HG03108 (cell line): ENCODE data around the gene ENG.
"Not testable (repeated sequence)": the region's sequence is repeated elsewhere in the genome, so short reads cannot be mapped to it uniquely, and the experiment has no call there.

Experiments used
- ATAC-seq: cut with Tn5 transposase; IDR thresholded peaks from one replicate; pipeline ENCODE4 v1.9.1; 2021; ENCODE audit warnings: moderate library complexity; ENCODE audit not compliant: unreplicated experiment

ENG gene

DNA sequence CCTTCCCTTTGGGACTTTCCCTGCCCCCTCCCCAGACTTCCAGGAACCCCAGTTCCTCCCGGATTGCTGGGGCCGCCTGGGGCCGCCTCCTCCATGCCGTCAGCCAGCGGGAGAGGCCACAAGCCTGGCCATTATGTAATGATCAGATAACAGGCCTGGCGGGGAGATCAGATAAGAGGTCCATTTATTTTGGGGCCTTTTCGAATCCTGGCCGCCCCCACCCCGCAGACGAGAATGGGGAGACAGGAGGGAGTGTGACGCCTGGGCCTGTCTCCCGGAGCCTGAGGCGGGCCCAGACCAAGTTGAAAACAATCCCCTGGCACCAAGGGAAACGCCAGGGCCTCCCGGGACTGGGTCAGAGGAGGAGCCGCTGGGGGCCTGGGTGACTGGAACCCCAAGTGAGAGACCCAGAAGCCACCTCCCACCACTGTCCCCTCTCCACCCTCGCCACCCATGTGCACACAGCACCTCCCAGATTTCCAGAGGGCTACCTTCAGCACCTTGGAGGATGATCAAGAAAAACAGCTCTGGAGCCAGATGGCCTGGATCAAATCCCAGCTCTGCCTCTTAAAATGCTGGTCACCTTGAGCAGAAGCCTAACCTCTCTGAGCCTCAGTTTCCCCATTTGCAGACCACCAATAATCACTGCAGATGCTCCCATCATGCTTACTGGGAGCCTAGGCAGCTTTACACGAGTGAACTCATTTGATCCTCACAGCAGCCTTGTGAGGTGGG lies 7.8 kb downstream of the ENG start:
- ATAC-seq = no peak

GRCh38 chr9:127845619-127846018 lies 8.8 kb downstream of the ENG start:
- not testable (repeated sequence) for ATAC-seq

- no peak for ATAC-seq
These were observed 9.6 kb downstream of the ENG start for GRCh38 chr9:127844821-127845359.

DNA sequence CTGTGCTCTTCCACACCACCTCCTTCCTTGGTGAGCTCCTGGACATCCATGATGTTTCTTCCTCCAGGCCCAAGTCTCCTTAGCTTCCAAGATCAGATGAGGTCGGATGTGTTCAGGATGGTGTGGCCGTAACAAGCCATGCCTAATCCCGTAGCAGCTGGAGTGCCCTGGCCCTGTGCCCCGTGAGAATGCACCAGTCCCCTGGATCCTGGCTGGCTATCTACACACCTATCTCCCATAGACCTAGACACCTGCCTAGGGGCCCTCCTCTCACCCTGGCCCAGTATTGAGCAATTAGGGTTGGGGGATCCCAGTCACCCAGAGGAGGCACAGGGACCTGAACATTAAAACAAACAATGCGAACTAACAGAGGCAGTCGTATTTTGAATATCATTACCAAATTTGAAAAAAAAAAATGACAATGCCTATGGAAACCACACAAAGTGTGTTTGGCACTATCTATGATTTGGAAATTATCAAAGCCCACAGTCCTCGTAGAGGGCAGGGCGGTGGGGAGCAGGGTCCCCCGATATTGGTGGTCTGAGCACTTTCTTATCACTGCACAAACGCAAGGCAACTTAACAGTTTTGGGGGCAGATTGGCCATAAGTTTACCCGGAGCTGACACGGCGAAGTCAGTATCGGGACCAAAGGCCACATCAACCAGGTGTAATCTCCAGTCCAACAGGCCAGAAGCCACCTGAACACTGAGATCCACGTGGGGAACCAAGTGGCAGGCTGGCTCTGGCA lies 13.2 kb downstream of the ENG start:
- no peak for ATAC-seq

DNA sequence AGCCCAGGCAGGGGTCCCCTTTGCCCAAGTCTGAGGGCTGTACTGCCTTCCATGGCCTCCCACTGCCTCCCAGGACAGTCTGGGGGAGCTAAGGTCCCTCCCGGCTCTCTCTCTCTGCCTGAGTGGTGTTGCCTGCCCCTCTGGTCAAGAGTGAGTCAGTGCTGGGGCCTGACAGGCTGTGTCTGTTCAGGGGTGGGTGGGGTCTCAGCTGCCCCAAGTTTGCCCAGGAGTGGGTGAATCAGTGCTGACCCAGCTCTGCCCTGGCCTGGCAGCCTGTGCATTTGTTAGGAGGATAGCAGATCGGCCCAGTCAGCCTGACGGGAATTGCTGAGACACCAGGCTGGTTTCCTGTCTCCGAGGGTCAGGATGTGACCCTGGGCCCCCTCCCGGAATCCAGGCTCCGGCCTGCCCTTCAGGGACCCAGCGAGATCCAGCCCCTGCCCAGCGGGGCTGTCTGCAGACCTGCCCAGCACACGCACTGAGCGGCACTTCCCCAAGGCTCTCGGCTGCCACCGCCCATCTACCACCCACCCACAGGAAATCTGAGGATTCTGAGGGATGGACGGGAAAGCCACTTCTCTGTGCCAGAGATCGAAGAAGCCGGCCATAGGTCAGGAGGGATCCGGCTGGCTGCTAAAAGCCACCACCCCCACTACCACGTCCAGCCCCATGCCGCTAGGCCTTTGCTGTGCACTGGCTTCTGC lies 15.9 kb downstream of the ENG start:
- ATAC-seq = no peak

DNA sequence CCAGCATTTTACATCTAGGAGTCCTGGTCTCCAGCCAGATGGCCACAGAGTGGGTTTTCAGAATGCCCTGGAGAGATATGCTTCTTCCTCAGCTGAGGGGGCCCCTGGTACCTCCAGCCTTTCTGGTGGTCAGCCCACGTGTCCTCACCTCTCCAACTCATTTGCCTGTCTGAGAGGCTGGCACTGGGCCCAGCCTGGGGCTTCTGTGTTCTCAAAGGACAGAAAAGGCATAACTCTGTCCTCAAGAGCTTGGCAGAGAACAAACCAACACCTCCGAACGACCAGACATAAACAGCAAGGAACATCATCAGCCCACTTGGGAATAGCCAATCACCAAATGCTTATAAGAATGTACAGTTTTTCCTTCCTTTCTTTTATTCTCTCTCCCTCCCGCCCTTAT lies 17.1 kb downstream of the ENG start:
- no peak for ATAC-seq

- ATAC-seq = not testable (repeated sequence)
These were observed 17.9 kb downstream of the ENG start for GRCh38 chr9:127836561-127836960.

GRCh38 chr9:127835991-127836516 lies 18.4 kb downstream of the ENG start:
- ATAC-seq = no peak

DNA sequence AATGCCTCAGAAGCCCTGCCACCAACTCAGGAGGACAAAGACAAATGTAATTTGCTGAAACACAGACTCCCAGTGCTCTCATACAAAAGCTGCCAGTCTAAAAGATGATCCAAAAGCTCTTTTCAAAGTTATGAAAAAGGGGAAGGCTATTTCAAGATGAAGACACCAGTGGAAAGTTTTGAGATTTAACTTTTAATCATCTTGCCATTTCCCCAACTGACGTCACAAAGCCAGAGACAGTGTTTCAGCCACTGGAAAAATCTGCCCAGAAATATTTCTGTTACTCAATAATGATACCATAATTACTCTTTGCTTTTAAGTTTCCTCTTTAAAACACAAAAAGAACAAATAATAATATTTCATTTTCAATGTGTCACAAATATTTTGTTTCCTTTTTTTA lies 20.9 kb downstream of the ENG start:
- no peak for ATAC-seq

DNA sequence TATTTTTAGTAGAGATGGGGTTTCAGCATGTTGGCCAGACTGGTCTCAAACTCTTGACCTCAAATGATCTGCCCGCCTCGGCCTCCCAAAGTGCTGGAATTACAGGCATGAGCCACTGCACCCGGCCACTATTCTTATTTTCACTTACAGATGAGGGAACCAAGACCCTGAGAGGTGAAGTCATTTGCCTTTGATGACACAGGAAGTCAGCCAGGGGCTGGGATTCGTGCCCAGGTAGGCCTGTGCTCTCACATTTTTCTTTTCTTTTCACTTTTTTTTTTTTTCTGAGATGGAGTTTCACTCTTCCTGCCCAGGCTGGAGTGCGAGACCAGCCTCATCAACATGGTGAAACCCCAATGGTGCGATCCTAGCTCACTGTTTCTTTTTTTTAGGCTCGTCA lies 22.2 kb downstream of the ENG start:
- ATAC-seq = no peak

DNA sequence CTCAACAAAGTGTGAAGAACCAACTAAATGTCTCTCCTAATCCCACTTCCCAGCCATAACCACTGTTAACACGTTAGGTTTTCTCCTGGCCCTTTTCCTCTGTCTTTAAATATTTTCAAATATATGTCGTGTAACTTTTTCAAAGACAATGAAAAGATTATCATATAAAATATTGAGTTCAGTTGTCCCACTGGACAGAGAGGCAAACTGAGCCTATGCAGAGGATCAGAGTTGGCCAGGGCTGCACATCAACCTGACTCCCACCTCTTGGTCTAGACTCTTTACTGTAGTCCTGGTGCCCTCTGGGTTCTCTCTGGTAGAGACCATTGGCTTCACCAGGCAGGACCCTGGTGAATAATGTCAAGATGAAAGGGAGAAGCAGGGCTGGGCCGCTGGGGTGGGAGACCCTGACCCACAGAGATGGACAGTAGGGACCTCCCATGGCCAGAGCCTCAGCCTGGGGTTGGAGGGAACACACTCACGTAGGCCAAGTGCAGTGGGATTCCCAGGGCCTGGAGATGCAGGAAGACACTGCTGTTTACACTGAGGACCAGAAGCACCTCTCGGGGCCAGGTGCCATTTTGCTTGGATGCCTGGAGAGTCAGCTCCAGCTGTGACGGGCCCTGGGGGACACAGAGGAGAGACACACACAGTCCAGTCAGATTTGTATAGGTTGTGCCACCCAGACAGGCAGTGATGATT lies 25.1 kb downstream of the ENG start:
- no peak for ATAC-seq

DNA sequence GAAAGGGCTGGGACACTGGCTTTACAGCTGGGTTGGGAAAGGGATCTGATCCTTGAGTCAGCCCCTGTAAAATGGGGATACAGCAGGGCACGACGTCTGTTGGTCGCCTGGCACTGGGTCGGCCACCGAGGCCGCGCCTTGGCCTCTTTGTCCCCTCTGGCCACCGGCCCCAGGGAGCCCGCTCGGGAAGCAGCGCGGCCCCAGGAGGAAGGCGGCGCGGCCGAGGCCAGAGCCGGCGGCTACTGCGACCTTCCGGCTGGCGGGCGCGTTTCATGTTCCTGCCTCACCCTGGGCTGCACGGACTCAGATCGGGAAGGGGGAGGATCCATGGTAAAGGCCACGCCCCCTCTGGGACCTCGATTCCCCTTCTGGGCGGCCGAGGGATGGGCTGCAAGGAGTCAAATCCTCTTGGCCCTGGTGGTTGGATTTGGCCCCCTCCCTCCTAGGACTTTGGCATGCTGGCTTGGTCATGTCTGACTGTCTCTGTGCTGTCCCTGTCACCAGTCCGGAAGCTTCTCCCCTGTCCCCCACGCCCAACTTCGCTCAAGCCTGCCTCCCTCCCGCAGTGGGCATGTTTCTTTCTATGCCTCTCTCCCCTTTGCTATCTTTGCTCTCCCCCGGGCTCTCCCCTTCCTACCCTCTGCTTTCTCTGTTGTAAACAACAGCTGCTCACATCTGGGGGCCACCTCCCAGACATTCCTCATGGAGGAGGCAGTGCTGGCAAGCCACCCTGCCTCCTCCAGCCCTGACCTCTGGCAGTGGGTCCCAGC lies 26.0 kb downstream of the ENG start:
- no peak for ATAC-seq

GRCh38 chr9:127826253-127826913 lies 28.1 kb downstream of the ENG start:
- ATAC-seq = no peak

DNA sequence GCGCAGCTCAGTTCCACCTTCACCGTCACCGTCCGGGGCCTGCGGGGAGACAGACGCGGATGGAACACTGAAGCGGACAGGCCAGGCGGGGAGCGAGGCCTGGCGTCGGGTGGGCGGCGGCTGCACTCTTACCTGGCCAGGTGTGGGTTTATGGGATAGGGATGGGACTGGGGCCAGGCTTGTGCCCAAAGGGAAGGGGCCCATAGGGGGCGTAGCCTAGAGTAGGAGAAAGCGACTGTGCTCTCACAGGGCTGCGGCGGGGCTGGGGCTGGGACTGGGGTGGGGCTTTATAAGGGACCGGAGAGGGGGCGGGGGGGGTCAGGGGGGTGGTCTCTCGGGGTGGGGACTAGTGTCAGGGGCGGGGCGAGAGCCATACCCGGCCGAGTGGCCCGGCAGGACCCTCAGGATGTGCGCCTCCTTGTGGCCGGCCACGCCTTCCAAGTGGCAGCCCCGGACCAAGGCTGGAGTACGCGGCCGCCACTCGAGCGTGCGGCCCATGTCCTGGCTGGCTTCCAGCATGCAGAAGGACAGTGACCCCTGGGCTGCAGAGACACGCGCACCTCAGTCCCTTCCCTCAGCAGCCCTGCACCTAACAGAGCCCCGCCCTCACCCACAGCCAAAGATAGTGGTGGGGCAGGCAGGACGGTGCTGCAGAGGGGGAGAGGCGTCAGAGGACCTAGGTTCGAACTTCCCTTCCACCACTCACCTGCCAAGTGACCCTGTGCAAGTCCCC lies 29.0 kb downstream of the ENG start:
- ATAC-seq = no peak

GRCh38 chr9:127822108-127822507 lies 32.4 kb downstream of the ENG start:
- no peak for ATAC-seq

DNA sequence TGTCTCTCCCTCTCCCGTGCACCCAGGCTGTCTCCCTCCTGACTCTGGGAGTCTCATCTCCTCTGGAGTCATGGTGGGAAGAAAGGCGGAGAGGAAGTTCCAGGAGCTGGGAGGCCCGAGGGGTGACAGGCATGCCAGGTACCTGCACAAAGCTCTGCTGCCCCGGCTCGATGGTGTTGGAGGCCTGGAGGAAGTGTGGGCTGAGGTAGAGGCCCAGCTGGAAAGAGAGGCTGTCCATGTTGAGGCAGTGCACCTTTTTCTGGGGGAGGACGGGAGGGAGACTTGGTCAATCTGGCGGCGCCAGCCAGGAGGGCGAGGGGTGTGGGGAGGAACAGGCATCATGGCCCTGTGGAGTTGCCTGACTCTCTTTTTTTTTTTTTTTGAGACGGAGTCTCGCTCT lies 35.9 kb downstream of the ENG start:
- no peak for ATAC-seq

DNA sequence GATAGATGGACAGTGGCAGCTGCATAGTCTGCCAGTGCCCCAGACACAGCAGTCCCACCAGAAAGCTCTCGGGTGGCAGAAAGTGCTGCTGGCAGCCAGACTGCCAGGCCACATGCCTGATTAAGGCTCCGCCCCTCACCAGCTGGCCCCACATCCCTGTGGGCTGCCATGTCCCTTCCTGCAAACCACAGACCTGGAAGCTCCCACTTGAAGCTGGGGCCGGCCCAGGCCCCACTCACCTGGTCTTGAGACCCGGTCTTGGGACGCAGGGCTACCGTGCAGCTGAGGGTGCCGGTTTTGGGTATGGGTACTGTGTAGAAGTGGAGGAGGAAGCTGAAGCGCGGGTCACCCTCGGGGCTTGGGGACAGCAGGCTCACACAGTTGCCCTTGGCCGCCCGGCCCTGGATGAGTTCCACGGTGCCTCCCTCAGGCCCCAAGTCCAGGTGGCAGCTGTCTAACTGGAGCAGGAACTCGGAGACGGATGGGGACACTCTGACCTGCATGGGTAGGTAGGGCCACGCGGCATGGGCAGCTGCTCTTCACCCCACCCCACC lies 36.5 kb downstream of the ENG start:
- no peak for ATAC-seq

- no peak for ATAC-seq
These were observed 37.7 kb downstream of the ENG start for GRCh38 chr9:127816728-127817127.

GRCh38 chr9:127816362-127816725 lies 38.1 kb downstream of the ENG start:
- no peak for ATAC-seq
